Peyer's patch (tissue), 4 donors: ENCODE results near the gene NYAP1.

Experiments
- POLR2A ChIP-seq, 2 donors: fragments of 450-650 bp; IDR thresholded peaks; one replicate each; pipeline ENCODE4 v1.5.1; 2017; ENCODE audit warnings: antibody characterized with exemption in 2 of 2, mild to moderate bottlenecking in 2 of 2, moderate library complexity in 2 of 2
- TF ChIP-seq, protein P1 (sequence below), 6 experiments: fragments of 450-650 bp in 4 of 6; fragments of 200-600 bp in 2 of 6; sonication (generic) in 1 of 6; IDR thresholded peaks; one replicate each; pipeline ENCODE4 v1.5.1; 2017 to 2019; ENCODE audit warnings: antibody characterized with exemption in 6 of 6, mild to moderate bottlenecking in 3 of 6, moderate library complexity in 1 of 6

DNA sequence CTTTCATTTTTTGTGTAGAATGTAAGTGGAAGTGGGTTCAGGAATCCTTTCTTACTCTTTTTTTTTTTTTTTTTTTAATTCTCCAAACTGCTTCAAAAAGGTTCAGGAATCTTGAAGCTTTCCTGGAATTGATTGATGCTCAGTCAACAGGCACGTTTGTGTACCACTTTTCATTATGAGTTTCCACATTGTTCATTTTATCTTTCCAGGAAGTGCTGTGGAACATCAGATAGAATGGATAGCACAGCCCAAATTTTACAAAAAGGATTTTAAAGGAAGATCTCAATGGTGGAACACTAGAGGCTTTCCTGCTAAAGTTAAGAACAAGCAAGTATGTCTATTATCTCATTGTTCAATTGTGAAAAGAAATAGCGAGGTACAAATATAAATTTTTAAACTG, 45.6 kb upstream of the NYAP1 start:
- TF ChIP-seq, protein P1, sequence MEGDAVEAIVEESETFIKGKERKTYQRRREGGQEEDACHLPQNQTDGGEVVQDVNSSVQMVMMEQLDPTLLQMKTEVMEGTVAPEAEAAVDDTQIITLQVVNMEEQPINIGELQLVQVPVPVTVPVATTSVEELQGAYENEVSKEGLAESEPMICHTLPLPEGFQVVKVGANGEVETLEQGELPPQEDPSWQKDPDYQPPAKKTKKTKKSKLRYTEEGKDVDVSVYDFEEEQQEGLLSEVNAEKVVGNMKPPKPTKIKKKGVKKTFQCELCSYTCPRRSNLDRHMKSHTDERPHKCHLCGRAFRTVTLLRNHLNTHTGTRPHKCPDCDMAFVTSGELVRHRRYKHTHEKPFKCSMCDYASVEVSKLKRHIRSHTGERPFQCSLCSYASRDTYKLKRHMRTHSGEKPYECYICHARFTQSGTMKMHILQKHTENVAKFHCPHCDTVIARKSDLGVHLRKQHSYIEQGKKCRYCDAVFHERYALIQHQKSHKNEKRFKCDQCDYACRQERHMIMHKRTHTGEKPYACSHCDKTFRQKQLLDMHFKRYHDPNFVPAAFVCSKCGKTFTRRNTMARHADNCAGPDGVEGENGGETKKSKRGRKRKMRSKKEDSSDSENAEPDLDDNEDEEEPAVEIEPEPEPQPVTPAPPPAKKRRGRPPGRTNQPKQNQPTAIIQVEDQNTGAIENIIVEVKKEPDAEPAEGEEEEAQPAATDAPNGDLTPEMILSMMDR (IDR thresholded peaks at IDR 0.05): no peak
- TF ChIP-seq POLR2A (IDR thresholded peaks at IDR 0.05): no peak
